Dermis microvascular lymphatic vessel endothelial cell (primary cell): ENCODE data around the gene FAF1. TPM values are rescaled to one million over a fixed set of nuclear protein-coding genes. Genes with fewer than 3 reads are reported as not detected.
A peak's percentile ranks its signal among the peaks of the same experiment; 100 is the strongest.
"Not testable (repeated sequence)": the region's sequence is repeated elsewhere in the genome, so short reads cannot be mapped to it uniquely, and the experiment has no call there.

Source experiments
- DNase-seq, 2 donors: peaks; one replicate each; pipeline versions ENCODE4 v3.0.0 to v3.0.0-alpha.2; 2010; ENCODE audit warnings: low read depth in 2 of 2
- total RNA-seq: library from RNA; depleted of rRNA; stranded (reverse); fragments of >200 nt; gene quantifications from 2 replicates; pipeline ENCODE4 v1.2.1, GENCODE V29; 2014

Gene FAF1
- total RNA-seq, 1 donor from 2014 or later = 23.7 TPM

GRCh38 chr1:50910356-50910755, 49.7 kb downstream of the FAF1 start:
- DNase-seq = not testable (repeated sequence)

DNA sequence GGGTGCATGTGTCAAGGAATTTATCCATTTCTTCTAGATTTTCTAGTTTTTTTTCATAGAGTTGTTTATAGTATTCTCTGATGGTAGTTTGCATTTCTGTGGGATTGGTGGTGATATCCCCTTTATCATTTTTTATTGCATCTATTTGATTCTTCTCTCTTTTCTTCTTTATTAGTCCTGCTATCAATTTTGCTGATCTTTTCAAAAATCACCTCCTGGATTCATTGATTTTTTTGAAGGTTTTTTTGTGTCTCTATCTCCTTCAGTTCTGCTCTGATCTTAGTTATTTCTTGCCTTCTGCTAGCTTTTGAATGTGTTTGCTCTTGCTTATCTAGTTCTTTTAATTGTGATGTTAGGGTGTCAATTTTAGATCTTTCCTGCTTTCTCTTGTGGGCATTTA, 52.5 kb downstream of the FAF1 start:
- not testable (repeated sequence) for DNase-seq

DNA sequence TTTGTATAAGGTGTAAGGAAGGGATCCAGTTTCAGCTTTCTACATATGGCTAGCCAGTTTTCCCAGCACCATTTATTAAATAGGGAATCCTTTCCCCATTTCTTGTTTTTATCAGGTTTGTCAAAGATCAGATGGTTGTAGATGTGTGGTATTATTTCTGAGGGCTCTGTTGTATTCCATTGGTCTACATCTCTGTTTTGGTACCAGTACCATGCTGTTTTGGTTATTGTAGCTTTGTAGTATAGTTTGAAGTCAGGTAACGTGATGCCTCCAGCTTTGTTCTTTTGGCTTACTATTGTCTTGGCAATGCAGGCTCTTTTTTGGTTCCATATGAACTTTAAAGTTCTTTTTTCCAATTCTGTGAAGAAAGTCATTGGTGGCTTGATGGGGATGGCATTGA, 54.0 kb downstream of the FAF1 start:
- not testable (repeated sequence) for DNase-seq

DNA sequence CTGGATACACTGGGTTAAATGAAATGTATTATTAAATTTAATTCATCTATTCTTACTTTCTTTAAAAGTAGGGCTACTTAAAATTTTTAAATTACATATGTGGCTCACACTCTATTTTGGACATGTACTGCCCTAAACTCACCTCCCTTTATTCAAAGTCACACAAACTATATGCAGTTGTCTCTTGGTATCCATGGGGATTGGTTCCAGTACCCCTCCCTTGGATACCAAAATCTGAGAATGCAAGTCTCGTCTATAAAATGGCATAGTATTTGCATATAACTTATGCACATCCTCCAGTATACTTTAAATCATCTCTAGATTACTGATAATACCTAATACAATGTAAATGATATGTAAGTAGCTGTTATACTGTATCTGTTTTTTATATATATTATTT, 57.6 kb downstream of the FAF1 start:
- no peak for DNase-seq

- no peak for DNase-seq
Measured at GRCh38 chr1:50901872-50902271, 58.2 kb downstream of the FAF1 start.

DNA sequence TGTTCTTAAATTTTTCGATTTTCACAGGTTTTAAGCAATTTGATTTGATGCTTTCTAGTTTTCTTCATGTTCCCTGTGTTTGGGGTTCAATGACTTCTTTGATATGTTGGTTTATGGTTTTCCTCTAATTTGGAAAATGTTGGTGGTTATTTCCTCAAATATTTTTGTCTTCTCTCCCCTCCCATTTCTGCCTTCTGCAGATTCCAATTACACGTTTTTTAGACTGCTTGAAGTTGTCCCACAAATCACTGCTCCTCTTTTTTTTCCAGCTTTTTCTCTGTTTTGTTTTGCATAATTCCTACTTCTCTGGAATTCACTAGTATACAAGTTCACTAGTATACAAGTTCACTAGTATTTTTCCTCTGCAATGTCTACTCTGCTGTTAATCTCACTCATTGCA, 61.3 kb downstream of the FAF1 start:
- DNase-seq = no peak

DNA sequence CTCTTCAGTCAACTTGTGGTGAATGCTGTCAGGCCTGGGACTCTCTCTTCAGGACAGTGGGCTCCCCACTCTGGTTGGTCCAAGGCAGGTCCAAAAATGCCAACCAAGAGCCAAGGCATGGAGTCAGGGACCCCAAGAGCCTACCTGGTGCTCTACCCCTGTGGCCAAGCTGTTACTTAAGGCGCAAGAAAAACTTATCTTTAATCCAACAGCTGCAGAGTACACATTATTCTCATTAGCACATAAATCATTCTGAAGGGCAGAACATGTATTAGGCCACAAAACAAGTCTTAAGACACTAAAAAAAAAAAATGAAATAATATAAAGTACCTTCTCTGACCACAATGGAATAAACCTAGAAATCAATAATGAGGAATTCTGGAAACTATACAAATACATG, 65.7 kb downstream of the FAF1 start:
- DNase-seq = no peak

DNA sequence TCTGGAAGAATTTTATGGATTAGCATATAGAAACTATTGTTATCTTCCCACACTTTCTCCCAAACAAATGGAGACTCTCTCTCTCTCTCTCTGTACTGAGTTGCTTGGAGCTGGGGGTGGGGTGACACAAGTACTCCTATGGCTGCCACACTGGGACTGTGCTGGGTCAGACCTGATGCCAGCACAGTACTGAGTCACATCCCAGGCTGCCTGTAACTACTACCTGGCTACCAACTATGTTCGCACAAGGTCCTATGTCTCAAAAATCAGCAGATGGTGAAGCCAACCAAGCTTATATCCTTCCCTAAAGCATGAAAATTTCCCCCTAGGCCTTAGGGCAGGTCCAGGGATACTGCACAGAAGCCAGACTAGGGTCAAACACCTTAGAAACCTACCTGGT, 66.6 kb downstream of the FAF1 start:
- no peak for DNase-seq

DNA sequence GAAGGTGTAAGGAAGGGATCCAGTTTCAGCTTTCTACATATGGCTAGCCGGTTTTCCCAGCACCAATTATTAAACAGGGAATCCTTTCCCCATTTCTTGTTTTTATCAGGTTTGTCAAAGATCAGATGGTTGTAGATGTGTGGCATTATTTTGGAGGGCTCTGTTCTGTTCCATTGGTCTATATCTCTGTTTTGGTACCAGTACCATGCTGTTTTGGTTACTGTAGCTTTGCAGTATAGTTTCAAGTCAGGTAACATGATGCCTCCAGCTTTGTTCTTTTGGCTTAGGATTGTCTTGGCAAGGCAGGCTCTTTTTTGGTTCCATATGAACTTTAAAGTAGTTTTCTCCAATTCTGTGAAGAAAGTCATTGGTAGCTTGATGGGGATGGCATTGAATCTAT, 72.5 kb downstream of the FAF1 start:
- not testable (repeated sequence) for DNase-seq

GRCh38 chr1:50880373-50880772, 79.7 kb downstream of the FAF1 start:
- DNase-seq = no peak

GRCh38 chr1:50879137-50879536, 80.9 kb downstream of the FAF1 start:
- no peak for DNase-seq

GRCh38 chr1:50878434-50878833, 81.6 kb downstream of the FAF1 start:
- no peak for DNase-seq

GRCh38 chr1:50877641-50878040, 82.4 kb downstream of the FAF1 start:
- no peak for DNase-seq

- DNase-seq = peak in 1 of 2 donors; percentile 49
Measured at GRCh38 chr1:50873458-50874187, 86.4 kb downstream of the FAF1 start.

DNA sequence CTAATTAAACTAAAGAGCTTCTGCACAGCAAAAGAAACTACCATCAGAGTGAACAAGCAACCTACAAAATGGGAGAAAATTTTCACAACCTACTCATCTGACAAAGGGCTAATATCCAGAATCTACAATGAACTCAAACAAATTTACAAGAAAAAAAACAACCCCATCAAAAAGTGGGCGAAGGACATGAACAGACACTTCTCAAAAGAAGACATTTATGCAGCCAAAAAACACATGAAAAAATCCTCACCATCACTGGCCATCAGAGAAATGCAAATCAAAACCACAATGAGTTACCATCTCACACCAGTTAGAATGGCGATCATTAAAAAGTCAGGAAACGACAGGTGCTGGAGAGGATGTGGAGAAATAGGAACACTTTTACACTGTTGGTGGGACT, 95.2 kb downstream of the FAF1 start:
- DNase-seq = not testable (repeated sequence)

DNA sequence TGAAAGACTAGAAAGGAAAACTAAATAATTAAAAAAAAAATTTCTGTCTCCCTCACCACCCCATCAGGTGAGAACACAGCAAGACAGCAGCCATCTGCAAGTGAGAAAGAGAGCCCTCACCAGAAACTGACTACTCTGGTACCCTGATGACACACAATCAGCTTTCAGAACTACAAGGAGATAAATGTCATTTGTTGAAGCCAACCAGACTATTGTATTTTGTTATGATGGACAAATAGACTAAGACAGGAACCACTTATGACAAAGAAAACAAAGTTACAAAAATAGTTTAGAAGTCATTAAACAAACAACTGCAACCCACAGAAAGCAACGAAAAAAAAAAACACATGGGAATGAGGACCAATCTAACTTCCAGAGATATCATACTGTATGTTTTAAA, 98.3 kb downstream of the FAF1 start:
- peak; percentile 26 to 55 for DNase-seq

DNA sequence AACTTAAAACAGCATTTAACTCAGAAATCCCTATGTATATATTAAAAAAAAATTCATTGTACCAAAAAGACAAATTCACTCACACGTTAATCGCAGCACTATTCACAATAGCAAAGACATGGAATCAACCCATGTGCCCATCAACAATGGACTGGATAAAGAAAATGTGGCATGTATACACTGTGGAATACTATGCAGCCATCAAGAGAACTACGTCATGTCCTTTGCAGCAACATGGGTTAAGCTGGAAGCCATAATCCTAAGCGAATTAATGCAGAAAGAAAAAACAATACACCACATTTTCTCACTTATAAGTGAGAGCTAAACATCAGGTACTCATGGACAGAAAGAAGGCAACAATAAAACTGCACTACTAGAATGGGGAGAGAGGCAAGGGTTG, 99.4 kb downstream of the FAF1 start:
- DNase-seq = no peak

DNA sequence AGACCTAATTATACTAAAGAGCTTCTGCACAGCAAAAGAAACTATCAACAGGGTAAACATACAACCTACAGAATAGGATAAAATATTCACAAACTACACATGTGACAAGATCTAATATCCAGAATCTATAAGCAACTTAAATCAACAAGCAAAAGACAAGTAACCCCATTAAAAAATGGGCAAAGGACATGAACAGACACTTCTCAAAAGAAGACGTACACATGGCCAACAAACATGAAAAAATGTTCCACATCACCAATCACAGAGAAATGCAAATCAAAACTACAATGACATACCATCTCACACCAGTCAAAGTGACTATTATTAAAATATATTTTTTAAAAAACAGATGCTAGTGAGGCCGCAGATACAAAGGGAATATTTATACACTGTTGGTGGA, 99.8 kb downstream of the FAF1 start:
- no peak for DNase-seq

DNA sequence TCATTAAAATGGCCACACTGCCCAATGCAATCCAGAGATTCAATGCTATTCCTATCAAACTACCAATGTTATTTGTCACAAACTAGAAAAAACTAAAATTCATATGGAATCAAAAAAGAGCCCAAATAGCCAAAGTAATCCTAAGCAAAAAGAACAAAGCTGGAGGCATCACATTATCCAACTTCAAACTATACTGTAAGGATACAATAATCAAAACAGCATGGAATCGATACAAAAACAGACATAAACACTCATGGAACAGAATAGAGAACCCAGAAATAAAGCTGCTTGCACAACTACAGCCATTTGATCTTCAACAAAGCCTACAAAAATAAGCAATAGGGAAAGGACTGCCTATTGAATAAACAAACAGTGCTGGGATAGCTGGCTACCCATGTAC, 100.4 kb downstream of the FAF1 start:
- no peak for DNase-seq

DNA sequence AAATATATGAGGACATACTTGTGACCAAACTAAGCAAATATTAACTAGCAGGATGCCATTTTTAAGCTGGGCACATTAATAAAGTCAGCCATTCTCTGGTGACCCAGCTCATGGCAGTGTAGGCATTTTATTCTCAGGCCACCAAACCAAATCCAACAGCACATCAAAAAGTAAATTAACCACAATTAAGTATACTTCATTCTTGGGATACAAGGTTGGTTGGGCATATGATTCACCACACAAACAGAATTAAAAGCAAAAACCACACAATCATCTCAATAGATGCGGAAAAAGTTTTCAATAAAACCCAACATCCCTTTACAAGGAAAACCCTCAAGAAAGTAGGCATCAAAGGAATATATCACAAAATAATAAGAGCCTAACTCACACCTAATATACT, 101.3 kb downstream of the FAF1 start:
- DNase-seq = no peak

GRCh38 chr1:50857702-50858101, 102.4 kb downstream of the FAF1 start:
- no peak for DNase-seq

GRCh38 chr1:50853325-50853724, 106.7 kb downstream of the FAF1 start:
- DNase-seq = peak in 1 of 2 donors; percentile 3

GRCh38 chr1:50852889-50853288, 107.2 kb downstream of the FAF1 start:
- no peak for DNase-seq

DNA sequence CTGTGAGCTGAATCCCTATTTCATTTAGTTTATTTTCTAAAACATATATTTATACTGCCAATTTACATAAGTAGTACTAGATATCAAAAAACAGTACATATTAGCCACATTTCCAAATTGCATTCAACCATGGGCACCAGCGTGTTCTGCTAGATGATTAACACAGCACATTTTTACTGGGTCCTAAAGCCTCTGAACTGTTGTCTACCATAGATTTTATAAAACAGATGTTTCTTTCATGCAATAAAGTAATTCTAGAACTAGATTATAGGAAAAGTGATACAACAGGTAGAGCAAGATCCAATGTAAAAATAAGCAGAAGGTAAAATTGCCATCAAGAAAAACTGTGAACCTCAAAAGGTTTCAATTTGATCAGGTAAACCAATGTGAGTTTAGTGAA, 108.6 kb downstream of the FAF1 start:
- no peak for DNase-seq
